Stimulated activated CD8-positive, alpha-beta memory T cell treated with anti-CD3 and anti-CD28 coated beads, Interleukin-12 subunit alpha, Interleukin-12 subunit beta, amount 100 ng/mL, for 4 hours (primary cell): ENCODE data around the gene FGF11.

Experiments
- DNase-seq: peaks from one replicate; pipeline ENCODE4 v3.0.0-alpha.2; 2020; ENCODE audit warnings: low read depth

Gene FGF11

DNA sequence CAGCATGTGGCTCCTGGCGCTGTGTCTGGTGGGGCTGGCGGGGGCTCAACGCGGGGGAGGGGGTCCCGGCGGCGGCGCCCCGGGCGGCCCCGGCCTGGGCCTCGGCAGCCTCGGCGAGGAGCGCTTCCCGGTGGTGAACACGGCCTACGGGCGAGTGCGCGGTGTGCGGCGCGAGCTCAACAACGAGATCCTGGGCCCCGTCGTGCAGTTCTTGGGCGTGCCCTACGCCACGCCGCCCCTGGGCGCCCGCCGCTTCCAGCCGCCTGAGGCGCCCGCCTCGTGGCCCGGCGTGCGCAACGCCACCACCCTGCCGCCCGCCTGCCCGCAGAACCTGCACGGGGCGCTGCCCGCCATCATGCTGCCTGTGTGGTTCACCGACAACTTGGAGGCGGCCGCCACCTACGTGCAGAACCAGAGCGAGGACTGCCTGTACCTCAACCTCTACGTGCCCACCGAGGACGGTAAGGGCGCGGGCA, 31.0 kb upstream of the FGF11 start:
- no peak for DNase-seq

GRCh38 chr17:7408863-7409262, 30.4 kb upstream of the FGF11 start:
- DNase-seq: no peak

DNA sequence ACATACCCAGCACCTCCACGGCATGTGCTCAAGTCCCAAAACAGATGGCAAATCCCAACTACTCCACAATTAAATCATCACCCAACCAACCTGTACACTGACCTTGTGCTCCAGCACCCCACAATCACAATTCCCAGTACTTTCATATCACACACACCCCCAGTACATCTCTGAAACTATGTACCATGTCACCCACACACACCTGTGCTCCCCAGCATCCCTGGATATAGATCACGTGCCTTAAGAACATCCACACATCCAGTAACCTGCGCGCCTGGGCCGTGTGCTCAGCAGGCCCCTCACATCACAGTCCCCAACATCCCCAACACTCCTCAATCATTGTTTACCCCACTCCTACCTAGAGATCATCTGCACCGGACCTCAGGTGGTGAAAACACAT, 29.6 kb upstream of the FGF11 start:
- no peak for DNase-seq

DNA sequence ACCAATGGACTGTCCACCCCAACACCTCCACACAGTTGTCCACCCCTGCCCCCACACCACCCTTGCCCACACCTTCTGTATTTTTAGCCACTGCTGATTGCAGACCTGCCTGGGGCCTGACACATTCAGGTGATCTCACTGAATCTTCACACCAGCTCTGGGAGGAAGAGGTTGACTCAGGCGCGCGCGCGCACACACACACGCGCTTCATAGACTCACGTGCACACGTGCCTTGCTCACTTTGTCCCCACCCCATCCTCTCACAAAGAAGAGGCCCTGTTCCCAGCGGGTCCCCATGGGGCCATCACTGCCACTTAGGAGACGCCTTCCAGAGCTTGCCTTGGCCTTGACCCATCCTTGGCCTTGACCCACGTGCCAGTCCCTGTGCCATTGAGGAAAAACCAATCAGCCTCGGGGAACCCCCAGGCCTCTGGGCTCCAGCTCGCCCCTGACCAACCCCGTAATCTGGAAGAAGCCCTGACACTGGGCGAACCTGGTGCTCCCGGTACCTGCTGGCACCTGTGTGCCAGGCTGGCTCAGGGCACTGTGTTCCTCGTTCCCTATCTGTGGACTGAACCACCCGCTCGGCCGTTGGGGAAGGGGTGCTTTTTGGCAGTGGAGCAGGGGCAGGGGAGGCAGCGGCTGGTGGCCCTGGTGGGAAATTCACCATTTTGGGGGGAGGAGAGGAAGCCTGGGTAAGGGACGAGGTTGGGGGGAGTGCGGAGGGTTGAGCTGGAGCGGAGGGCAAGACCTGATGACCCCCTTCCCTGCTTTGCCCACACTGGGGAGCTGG, 28.5 kb upstream of the FGF11 start:
- DNase-seq: no peak

DNA sequence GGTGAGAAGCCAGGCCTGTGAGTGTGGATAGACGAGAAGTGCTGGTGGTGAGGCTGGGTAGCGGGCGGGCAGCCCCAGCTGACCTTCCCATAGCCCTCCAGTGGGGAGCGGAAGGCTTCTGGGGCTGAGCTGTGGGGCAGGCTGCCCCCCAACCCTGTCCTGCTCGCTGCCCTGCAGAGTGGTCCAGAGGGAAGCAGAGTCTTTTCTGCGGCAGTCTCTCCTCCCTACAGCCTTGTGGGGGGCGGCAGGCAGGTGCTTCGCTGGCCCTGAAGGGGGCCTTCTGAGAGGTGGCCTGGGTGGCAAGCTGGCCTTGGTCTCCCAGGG, 27.9 kb upstream of the FGF11 start:
- no peak for DNase-seq

DNA sequence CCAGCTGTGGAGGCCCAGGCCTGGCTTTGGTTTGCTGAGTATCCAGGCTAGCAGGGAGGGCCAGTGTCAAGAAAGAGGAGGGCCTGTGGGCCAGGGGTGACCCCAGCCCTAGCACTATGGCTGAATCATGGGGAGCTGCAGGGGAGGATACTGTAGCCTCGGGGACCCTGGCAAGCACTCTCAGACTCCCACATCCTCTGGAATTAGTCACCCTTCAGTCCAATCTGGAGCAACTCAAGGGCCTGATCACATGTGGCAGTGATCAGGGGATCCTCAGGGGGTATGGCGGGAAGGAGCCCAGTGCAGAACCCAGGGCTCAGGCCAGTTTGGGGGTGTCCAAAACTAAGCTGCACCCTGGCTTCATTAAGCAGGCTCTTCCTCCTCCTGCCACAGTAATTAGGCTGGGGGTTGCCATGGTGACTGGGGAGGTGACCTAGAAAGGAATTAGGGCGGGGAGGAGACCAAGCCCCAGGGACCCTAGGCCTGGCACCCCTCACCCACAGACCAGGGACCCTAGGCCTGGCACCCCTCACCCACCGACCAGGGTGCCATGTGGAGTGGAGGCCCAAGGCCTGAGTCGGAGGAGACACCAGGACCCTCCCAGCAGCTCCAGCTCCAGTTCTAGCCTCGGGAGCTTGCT, 25.8 kb upstream of the FGF11 start:
- DNase-seq: no peak

DNA sequence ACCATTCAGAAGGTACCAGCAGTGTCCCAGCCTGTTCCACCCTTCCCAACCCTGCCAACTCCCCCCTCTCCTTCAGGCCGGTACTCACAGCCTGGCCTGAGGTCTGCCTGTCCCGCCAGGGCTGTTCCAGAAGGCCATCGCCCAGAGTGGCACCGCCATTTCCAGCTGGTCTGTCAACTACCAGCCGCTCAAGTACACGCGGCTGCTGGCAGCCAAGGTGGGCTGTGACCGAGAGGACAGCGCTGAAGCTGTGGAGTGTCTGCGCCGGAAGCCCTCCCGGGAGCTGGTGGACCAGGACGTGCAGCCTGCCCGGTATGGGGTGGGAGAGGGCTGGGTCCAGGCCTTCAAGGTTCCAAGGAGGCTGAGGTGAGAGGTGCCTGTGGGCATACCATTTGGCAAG, 24.5 kb upstream of the FGF11 start:
- no peak for DNase-seq

GRCh38 chr17:7415784-7416183, 23.5 kb upstream of the FGF11 start:
- no peak for DNase-seq

GRCh38 chr17:7416323-7416722, 23.0 kb upstream of the FGF11 start:
- DNase-seq: no peak

- DNase-seq: no peak
Measured at GRCh38 chr17:7417056-7417655, 22.2 kb upstream of the FGF11 start.

- no peak for DNase-seq
Measured at GRCh38 chr17:7418472-7419152, 20.7 kb upstream of the FGF11 start.

GRCh38 chr17:7419819-7420610, 19.3 kb upstream of the FGF11 start, which contains the start of gene SPEM1:
Gene SPEM1, plus strand, starts transcription at chr17:7420324. Its CDS starts 61 bp downstream, at chr17:7420385.
- no peak for DNase-seq

- DNase-seq: no peak
Measured at GRCh38 chr17:7421186-7421585, 18.1 kb upstream of the FGF11 start.

DNA sequence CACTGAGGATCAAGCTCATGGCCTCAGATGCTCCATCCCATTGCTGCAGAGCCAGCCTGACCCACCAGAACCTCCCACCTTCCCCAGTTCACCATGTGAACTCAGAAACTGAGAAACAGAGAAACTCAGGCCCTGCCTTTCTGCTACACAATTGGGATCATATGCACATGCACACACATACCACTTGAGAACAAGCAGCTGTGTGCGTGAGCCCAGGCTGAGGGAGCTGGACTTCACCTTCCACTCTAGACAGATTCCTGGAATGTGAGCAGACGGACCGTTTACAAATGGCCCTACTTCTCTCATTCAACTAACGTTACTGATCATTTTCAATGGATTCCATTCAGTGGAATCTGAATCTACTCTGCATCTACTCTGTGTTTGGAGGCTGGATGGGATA, 15.6 kb upstream of the FGF11 start:
- no peak for DNase-seq

GRCh38 chr17:7425316-7425715, 14.0 kb upstream of the FGF11 start, which contains the start of gene SPEM2:
Gene SPEM2, plus strand, starts transcription at chr17:7425616. Its CDS starts 73 bp downstream, at chr17:7425689.
- DNase-seq: no peak

GRCh38 chr17:7425756-7426155, 13.6 kb upstream of the FGF11 start:
- no peak for DNase-seq

DNA sequence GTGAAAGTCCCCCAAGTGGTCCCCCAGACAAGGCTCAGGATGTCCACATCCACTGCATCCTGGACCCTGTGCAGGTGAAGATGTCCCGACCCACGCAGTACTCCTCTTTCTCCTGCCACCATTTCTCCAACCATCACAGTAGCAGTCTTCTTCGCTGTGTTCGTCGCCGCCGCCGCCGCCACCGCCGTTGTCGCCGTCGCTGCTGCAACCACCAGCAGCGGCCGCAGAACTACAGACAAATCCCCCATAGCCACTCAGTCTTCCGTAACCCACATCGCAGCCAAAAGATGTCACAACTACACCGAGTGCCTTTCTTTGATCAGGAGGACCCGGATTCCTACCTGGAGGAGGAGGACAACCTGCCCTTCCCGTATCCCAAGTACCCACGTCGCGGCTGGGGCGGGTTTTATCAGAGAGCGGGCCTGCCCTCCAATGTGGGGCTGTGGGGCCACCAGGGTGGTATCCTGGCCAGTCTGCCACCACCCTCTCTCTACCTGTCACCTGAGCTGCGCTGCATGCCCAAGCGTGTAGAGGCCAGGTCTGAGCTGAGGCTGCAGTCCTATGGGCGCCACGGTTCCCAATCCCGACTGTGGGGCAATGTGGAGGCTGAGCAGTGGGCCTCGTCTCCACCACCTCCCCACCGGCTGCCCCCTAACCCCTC, 13.0 kb upstream of the FGF11 start:
- no peak for DNase-seq

- DNase-seq: no peak
Measured at GRCh38 chr17:7426896-7427489, 12.3 kb upstream of the FGF11 start.

- no peak for DNase-seq
Measured at GRCh38 chr17:7427549-7427948, 11.8 kb upstream of the FGF11 start.

- DNase-seq: no peak
Measured at GRCh38 chr17:7428557-7428956, 10.8 kb upstream of the FGF11 start, which contains the start of gene SPEM3. Gene SPEM3, plus strand, starts transcription at chr17:7428857. Its CDS starts 46 bp downstream, at chr17:7428903.

GRCh38 chr17:7429722-7430121, 9.6 kb upstream of the FGF11 start:
- DNase-seq: no peak
